Gastroesophageal sphincter (tissue), 3 donors: Measurements from ENCODE around the gene SRSF10.

Experiments used
- EP300 ChIP-seq: sonication (generic); formaldehyde crosslinking; IDR thresholded peaks from one replicate; pipeline ENCODE4 v1.6.1; 2017; ENCODE audit warnings: antibody characterized with exemption, mild to moderate bottlenecking
- POLR2A ChIP-seq, 2 donors: fragments of 450-650 bp; IDR thresholded peaks; one replicate each; pipeline ENCODE4 v1.6.1; 2017; ENCODE audit warnings: antibody characterized with exemption in 2 of 2, mild to moderate bottlenecking in 2 of 2, moderate library complexity in 1 of 2
- TF ChIP-seq, protein P1 (sequence below), 4 experiments: fragments of 200-600 bp in 2 of 4; fragments of 450-650 bp in 2 of 4; sonication (generic) in 1 of 4; IDR thresholded peaks; one replicate each; pipeline ENCODE4 v1.5.1; 2017 to 2019; ENCODE audit warnings: antibody characterized with exemption in 4 of 4, mild to moderate bottlenecking in 2 of 4, moderate library complexity in 2 of 4

DNA sequence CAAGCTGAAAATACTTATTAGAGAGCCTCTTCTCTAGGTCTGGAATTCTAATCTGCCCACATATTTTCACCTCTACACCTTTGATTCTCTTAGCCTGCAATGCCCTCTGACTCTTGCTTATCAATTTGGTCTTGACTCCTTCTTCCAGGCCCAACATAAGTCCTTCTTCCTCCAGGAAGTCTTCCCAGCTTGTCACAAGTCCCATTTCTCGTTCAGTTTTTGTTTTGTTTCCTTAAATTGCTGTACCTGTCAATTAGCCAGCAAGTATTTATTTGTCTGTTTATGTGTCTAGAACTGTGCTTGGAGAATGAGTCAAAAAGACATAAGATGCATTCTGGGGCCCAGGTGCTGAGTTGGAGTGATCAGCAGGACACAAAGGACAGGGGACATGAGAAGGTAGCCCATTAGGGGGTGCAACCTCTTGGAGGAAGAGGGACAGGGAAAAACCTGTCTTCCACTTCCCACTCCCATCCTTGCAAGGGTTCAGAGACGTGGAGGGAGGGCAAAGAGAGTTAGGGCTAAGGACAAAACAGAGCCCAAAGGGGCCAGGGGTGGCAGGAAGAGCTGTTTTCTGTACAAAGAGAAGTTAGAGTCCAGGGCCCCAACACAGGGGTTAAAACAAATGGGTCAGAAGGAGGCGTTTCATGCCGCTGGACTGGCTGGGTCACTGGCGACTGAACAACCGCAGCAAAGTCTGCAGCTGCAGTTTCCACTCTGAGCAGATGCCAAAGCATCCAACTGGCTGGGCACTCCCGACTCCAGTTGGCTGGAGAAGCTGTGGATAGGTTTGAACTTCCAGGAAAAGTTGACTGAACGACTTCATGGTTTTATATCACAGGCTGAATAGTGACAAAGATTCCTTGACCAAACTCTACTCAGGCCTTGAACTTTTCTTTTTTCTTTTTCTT is 56.3 kb downstream of the SRSF10 start:
- TF ChIP-seq EP300 (no peak), POLR2A (IDR thresholded peaks at IDR 0.05) (no peak)
- TF ChIP-seq, protein P1, sequence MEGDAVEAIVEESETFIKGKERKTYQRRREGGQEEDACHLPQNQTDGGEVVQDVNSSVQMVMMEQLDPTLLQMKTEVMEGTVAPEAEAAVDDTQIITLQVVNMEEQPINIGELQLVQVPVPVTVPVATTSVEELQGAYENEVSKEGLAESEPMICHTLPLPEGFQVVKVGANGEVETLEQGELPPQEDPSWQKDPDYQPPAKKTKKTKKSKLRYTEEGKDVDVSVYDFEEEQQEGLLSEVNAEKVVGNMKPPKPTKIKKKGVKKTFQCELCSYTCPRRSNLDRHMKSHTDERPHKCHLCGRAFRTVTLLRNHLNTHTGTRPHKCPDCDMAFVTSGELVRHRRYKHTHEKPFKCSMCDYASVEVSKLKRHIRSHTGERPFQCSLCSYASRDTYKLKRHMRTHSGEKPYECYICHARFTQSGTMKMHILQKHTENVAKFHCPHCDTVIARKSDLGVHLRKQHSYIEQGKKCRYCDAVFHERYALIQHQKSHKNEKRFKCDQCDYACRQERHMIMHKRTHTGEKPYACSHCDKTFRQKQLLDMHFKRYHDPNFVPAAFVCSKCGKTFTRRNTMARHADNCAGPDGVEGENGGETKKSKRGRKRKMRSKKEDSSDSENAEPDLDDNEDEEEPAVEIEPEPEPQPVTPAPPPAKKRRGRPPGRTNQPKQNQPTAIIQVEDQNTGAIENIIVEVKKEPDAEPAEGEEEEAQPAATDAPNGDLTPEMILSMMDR (IDR thresholded peaks at IDR 0.05): no peak
